Liver (tissue), 3 donors: Measurements from ENCODE around the gene ASS1.

ENCODE experiments used
- EGR1 ChIP-seq, 2 donors: IDR thresholded peaks; 2 replicates each; pipeline ENCODE4 v1.6.1; 2016 to 2018; ENCODE audit warnings: antibody characterized with exemption in 2 of 2, low read depth in 2 of 2
- GABPA ChIP-seq, 2 donors: IDR thresholded peaks in 1 of 2; conservative IDR thresholded peaks in 1 of 2; 2 replicates each; pipeline ENCODE4 v1.6.1; 2016; ENCODE audit warnings: antibody characterized with exemption in 2 of 2, mild to moderate bottlenecking in 1 of 2, moderate library complexity in 1 of 2
- HNF4G ChIP-seq: IDR thresholded peaks from 2 replicates; pipeline ENCODE4 v1.6.1; 2016; ENCODE audit warnings: antibody characterized with exemption
- JUND ChIP-seq, 2 donors: IDR thresholded peaks; 2 replicates each; pipeline ENCODE4 v1.6.1; 2016; ENCODE audit warnings: antibody characterized with exemption in 2 of 2
- RAD21 ChIP-seq, 2 donors: IDR thresholded peaks; 2 replicates each; pipeline ENCODE4 v1.6.1; 2016; ENCODE audit warnings: antibody characterized with exemption in 2 of 2, mild to moderate bottlenecking in 2 of 2
- TAF1 ChIP-seq: conservative IDR thresholded peaks from 2 replicates; pipeline ENCODE4 v1.6.1; 2016; ENCODE audit warnings: antibody characterized with exemption, mild to moderate bottlenecking
- YY1 ChIP-seq: IDR thresholded peaks from 2 replicates; pipeline ENCODE4 v1.6.1; 2016; ENCODE audit warnings: antibody characterized with exemption, mild to moderate bottlenecking
- TF ChIP-seq, protein P1 (sequence below): fragments of 150-350 bp; IDR thresholded peaks from 2 replicates; pipeline ENCODE4 v1.5.1; 2017; ENCODE audit warnings: improper control_type of control experiment, low read depth, low read length; ENCODE audit not compliant: missing input control
- TF ChIP-seq, protein P2 (sequence below): IDR thresholded peaks from 2 replicates; pipeline ENCODE4 v1.6.1; 2016; ENCODE audit warnings: antibody characterized with exemption, mild to moderate bottlenecking
- TF ChIP-seq, protein P3 (sequence below): IDR thresholded peaks from 2 replicates; pipeline ENCODE4 v1.6.1; 2016; ENCODE audit warnings: antibody characterized with exemption
- donor health status: healthy.
- donor health status: healthy.

DNA sequence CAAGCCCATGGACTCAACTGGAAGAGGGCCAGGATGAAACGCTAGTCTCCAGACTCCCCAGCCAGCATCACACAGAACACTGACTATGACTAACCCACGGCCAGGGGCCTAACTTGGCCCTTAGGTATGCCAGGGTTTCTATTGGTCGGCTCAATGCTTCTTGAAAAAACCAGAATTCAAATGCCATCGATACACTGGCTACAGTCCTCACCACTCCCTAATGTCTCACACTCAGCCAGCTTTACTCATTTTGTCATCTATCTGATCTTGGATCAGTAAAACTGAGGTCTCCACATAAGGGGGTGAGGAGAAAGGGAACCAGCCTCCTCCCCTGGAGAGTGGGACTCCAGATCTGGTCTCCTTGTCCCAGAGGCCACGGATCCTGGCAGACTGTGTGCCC lies 75.2 kb downstream of the ASS1 start:
- no peak for TF ChIP-seq YY1
- no peak for TF ChIP-seq TAF1
- TF ChIP-seq, protein P1, sequence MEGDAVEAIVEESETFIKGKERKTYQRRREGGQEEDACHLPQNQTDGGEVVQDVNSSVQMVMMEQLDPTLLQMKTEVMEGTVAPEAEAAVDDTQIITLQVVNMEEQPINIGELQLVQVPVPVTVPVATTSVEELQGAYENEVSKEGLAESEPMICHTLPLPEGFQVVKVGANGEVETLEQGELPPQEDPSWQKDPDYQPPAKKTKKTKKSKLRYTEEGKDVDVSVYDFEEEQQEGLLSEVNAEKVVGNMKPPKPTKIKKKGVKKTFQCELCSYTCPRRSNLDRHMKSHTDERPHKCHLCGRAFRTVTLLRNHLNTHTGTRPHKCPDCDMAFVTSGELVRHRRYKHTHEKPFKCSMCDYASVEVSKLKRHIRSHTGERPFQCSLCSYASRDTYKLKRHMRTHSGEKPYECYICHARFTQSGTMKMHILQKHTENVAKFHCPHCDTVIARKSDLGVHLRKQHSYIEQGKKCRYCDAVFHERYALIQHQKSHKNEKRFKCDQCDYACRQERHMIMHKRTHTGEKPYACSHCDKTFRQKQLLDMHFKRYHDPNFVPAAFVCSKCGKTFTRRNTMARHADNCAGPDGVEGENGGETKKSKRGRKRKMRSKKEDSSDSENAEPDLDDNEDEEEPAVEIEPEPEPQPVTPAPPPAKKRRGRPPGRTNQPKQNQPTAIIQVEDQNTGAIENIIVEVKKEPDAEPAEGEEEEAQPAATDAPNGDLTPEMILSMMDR, result no peak
- TF ChIP-seq RAD21 (IDR thresholded peaks at IDR 0.05), result no peak
- TF ChIP-seq HNF4G, result no peak
- TF ChIP-seq, protein P2, sequence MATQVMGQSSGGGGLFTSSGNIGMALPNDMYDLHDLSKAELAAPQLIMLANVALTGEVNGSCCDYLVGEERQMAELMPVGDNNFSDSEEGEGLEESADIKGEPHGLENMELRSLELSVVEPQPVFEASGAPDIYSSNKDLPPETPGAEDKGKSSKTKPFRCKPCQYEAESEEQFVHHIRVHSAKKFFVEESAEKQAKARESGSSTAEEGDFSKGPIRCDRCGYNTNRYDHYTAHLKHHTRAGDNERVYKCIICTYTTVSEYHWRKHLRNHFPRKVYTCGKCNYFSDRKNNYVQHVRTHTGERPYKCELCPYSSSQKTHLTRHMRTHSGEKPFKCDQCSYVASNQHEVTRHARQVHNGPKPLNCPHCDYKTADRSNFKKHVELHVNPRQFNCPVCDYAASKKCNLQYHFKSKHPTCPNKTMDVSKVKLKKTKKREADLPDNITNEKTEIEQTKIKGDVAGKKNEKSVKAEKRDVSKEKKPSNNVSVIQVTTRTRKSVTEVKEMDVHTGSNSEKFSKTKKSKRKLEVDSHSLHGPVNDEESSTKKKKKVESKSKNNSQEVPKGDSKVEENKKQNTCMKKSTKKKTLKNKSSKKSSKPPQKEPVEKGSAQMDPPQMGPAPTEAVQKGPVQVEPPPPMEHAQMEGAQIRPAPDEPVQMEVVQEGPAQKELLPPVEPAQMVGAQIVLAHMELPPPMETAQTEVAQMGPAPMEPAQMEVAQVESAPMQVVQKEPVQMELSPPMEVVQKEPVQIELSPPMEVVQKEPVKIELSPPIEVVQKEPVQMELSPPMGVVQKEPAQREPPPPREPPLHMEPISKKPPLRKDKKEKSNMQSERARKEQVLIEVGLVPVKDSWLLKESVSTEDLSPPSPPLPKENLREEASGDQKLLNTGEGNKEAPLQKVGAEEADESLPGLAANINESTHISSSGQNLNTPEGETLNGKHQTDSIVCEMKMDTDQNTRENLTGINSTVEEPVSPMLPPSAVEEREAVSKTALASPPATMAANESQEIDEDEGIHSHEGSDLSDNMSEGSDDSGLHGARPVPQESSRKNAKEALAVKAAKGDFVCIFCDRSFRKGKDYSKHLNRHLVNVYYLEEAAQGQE, result no peak
- no peak for TF ChIP-seq JUND (IDR thresholded peaks at IDR 0.05)
- TF ChIP-seq EGR1 (IDR thresholded peaks at IDR 0.05; ENCODE audit: low read depth in 2 of 2), result no peak
- no peak for TF ChIP-seq GABPA (IDR thresholded peaks at IDR 0.05 in 1 of 2, conservative IDR thresholded peaks at IDR 0.05 in 1 of 2)
- TF ChIP-seq, protein P3, sequence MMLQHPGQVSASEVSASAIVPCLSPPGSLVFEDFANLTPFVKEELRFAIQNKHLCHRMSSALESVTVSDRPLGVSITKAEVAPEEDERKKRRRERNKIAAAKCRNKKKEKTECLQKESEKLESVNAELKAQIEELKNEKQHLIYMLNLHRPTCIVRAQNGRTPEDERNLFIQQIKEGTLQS, result no peak
